A673 (cell line): Measurements from ENCODE around the gene WWP2. TPM values are rescaled to one million over a fixed set of nuclear protein-coding genes. Genes with fewer than 3 reads are reported as not detected.

Experiments
- BruUV-seq: library from RNA; stranded (reverse); fragments of 400-500 nt; replicated peaks from 2 replicates; lab custom pipeline; 2021; lab: Mats Ljungman, UMichigan
- CTCF ChIA-PET: fragments of 300-600 bp; sonication (Branson Sonifier 250); formaldehyde crosslinking; loops from one replicate; lab custom pipeline; 2022; ENCODE audit warnings: antibody characterized with exemption; lab: Charles Lee
- POLR2A ChIA-PET: fragments of 300-600 bp; sonication (Branson Sonifier 250); formaldehyde crosslinking; loops from one replicate; lab custom pipeline; 2022; ENCODE audit warnings: antibody characterized with exemption; ENCODE audit not compliant: low non-redundant PET; lab: Charles Lee
- DNase-seq: peaks from one replicate; pipeline ENCODE4 v3.0.0-alpha.2; 2015; ENCODE audit warnings: low spot score
- H3K27ac ChIP-seq: fragments of 200-600 bp; sonication (generic); 2 replicates; pipeline ENCODE4 v1.5.1; 2016; ENCODE audit warnings: mixed run types, low read depth, mild to moderate bottlenecking, mixed read lengths, antibody characterized with exemption, low read length; ENCODE audit not compliant: poor library complexity, severe bottlenecking
- H3K27me3 ChIP-seq: fragments of 200-600 bp; sonication (generic); replicated peaks from 2 replicates; pipeline ENCODE4 v1.6.1; 2017; ENCODE audit warnings: mixed run types, low read depth, mild to moderate bottlenecking, mixed read lengths, antibody characterized with exemption, low read length; ENCODE audit not compliant: insufficient read depth, poor library complexity
- H3K36me3 ChIP-seq: fragments of 200-600 bp; sonication (generic); 2 replicates; pipeline ENCODE4 v1.6.1; 2016; ENCODE audit warnings: mixed run types, mild to moderate bottlenecking, mixed read lengths, antibody characterized with exemption, low read length; ENCODE audit not compliant: insufficient read depth, poor library complexity, severe bottlenecking
- H3K4me1 ChIP-seq: fragments of 200-600 bp; sonication (generic); 2 replicates; pipeline ENCODE4 v1.6.1; 2017; ENCODE audit warnings: mixed run types, mild to moderate bottlenecking, mixed read lengths, antibody characterized with exemption, low read length; ENCODE audit not compliant: insufficient read depth, poor library complexity, severe bottlenecking
- H3K4me3 ChIP-seq: fragments of 200-600 bp; sonication (generic); 2 replicates; pipeline ENCODE4 v1.5.1; 2016; ENCODE audit warnings: low read depth, mixed run types, mild to moderate bottlenecking, mixed read lengths, low read length; ENCODE audit not compliant: poor library complexity, severe bottlenecking
- H3K9me3 ChIP-seq: fragments of 200-600 bp; sonication (generic); 2 replicates; pipeline ENCODE4 v1.6.1; 2016; ENCODE audit warnings: mixed run types, low read depth, mild to moderate bottlenecking, mixed read lengths, antibody characterized with exemption, low read length; ENCODE audit not compliant: poor library complexity, severe bottlenecking
- CTCF ChIP-seq: fragments of 300-800, 200-600 bp; sonication (generic); conservative IDR thresholded peaks from 2 replicates; pipeline ENCODE4 v1.5.1; 2017; ENCODE audit warnings: low read depth, mild to moderate bottlenecking, antibody characterized with exemption, low read length, moderate library complexity, mixed read lengths
- EZH2 ChIP-seq: fragments of 200-600 bp; sonication (generic); IDR thresholded peaks from 2 replicates; pipeline ENCODE4 v1.6.1; 2017; ENCODE audit warnings: borderline replicate concordance, low read depth, mild to moderate bottlenecking, mixed read lengths, antibody characterized with exemption, low read length; ENCODE audit not compliant: poor library complexity, severe bottlenecking
- intact Hi-C: fragments of 100-400 bp; cut with micrococcal nuclease; formaldehyde crosslinking; loops from one replicate; pipeline ENCODE4 v1.10.0; 2022; ENCODE audit not compliant: unreplicated experiment
- total RNA-seq: library from RNA; stranded (reverse); gene quantifications from 2 replicates; pipeline ENCODE4 v1.2.3, GENCODE V29; 2021

Gene WWP2
- total RNA-seq, 1 experiment from 2014 or later = 32.4 TPM

GRCh38 chr16:69917739-69918138, 155.6 kb downstream of the WWP2 start:
- DNase-seq = peak; percentile 53
- BruUV-seq = no TSS peak
- H3K36me3 ChIP-seq = no peaks in the 10 kb centered on the region
- intact Hi-C loops = no loop called here
- no peaks in the 10 kb centered on the region for H3K9me3 ChIP-seq
- H3K4me3 ChIP-seq = no peak overlapping the region
- TF ChIP-seq EZH2 (no peak), CTCF (no peak)
- CTCF ChIA-PET = no interaction called here
- POLR2A ChIA-PET = interaction anchor here (0.6 kb wide), 1 partner anchor 1063 kb away, joined by 3 read pairs; no protein-coding TSS in a partner anchor
- H3K27ac ChIP-seq = no peak overlapping the region
- H3K27me3 ChIP-seq = no peaks in the 10 kb centered on the region
- H3K4me1 ChIP-seq = no peaks in the 10 kb centered on the region

- H3K27ac ChIP-seq = no peak overlapping the region
- no TSS peak for BruUV-seq
- no peaks in the 10 kb centered on the region for H3K9me3 ChIP-seq
- intact Hi-C loops = no loop called here
- no peaks in the 10 kb centered on the region for H3K36me3 ChIP-seq
- no peaks in the 10 kb centered on the region for H3K4me1 ChIP-seq
- CTCF ChIA-PET = no interaction called here
- H3K4me3 ChIP-seq = no peak overlapping the region
- TF ChIP-seq EZH2 (no peak), CTCF (no peak)
- POLR2A ChIA-PET = no interaction called here
- no peak for DNase-seq
- H3K27me3 ChIP-seq = no peaks in the 10 kb centered on the region
Measured at GRCh38 chr16:69918241-69918640, 156.1 kb downstream of the WWP2 start.

GRCh38 chr16:69921127-69921526, 159.0 kb downstream of the WWP2 start:
- Histone ChIP-seq H3K27me3 (no peaks in the 10 kb centered on the region), H3K27ac (no peak overlapping the region), H3K36me3 (no peaks in the 10 kb centered on the region), H3K9me3 (no peaks in the 10 kb centered on the region), H3K4me1 (no peaks in the 10 kb centered on the region), H3K4me3 (no peak overlapping the region)
- intact Hi-C loops = no loop called here
- no TSS peak for BruUV-seq
- no peak for TF ChIP-seq EZH2
- TF ChIP-seq CTCF = no peak
- CTCF ChIA-PET = interaction anchor here (1.5 kb wide), 1 partner anchor 9 kb away, joined by 4 read pairs; no protein-coding TSS in a partner anchor
- POLR2A ChIA-PET = no interaction called here
- DNase-seq = no peak
